ENCODE results near the gene APBA1. TPM values are rescaled to one million over a fixed set of nuclear protein-coding genes. Genes with fewer than 3 reads are reported as not detected.
"Not testable (repeated sequence)": the region's sequence is repeated elsewhere in the genome, so short reads cannot be mapped to it uniquely, and the experiment has no call there.

APBA1 gene
- total RNA-seq, 2 donors from 2014 or later, result 8.9 to 9.2 TPM

- no peak for DNase-seq (ENCODE audit: low spot score)
- intact Hi-C loops (cut with DNase I), result no loop called here
These were observed 206.7 kb downstream of the APBA1 start for GRCh38 chr9:69465473-69465872.

GRCh38 chr9:69463497-69464068 is 208.6 kb downstream of the APBA1 start:
- DNase-seq (ENCODE audit: low spot score), result no peak
- intact Hi-C loops (cut with DNase I), result no loop called here

- no peak for DNase-seq (ENCODE audit: low spot score)
- intact Hi-C loops (cut with DNase I), result no loop called here
These were observed 209.8 kb downstream of the APBA1 start for GRCh38 chr9:69462394-69462793.

GRCh38 chr9:69461103-69461887 is 210.9 kb downstream of the APBA1 start:
- DNase-seq (ENCODE audit: low spot score), result no peak
- intact Hi-C loops (cut with DNase I), result no loop called here

- DNase-seq (ENCODE audit: low spot score), result no peak
- intact Hi-C loops (cut with DNase I), result no loop called here
These were observed 212.2 kb downstream of the APBA1 start for GRCh38 chr9:69460012-69460411.

GRCh38 chr9:69458176-69458575 is 214.0 kb downstream of the APBA1 start:
- intact Hi-C loops (cut with DNase I), result no loop called here
- DNase-seq (ENCODE audit: low spot score), result no peak

GRCh38 chr9:69456201-69456600 is 216.0 kb downstream of the APBA1 start:
- intact Hi-C loops (cut with DNase I), result no loop called here
- no peak for DNase-seq (ENCODE audit: low spot score)

GRCh38 chr9:69455311-69455710 is 216.9 kb downstream of the APBA1 start:
- DNase-seq (ENCODE audit: low spot score), result no peak
- intact Hi-C loops (cut with DNase I), result no loop called here

- DNase-seq (ENCODE audit: low spot score), result no peak
- intact Hi-C loops (cut with DNase I), result no loop called here
These were observed 217.8 kb downstream of the APBA1 start for GRCh38 chr9:69454321-69454720.

- intact Hi-C loops (cut with DNase I), result no loop called here
- DNase-seq (ENCODE audit: low spot score), result no peak
These were observed 218.4 kb downstream of the APBA1 start for GRCh38 chr9:69453746-69454145.

- DNase-seq (ENCODE audit: low spot score), result no peak
- intact Hi-C loops (cut with DNase I), result no loop called here
These were observed 219.9 kb downstream of the APBA1 start for GRCh38 chr9:69452110-69452782.

- no peak for DNase-seq (ENCODE audit: low spot score)
- intact Hi-C loops (cut with DNase I), result no loop called here
These were observed 225.7 kb downstream of the APBA1 start for GRCh38 chr9:69446496-69446895.

GRCh38 chr9:69445251-69445650 is 226.9 kb downstream of the APBA1 start:
- DNase-seq (ENCODE audit: low spot score), result no peak
- intact Hi-C loops (cut with DNase I), result no loop called here

- intact Hi-C loops (cut with DNase I), result no loop called here
- no peak for DNase-seq (ENCODE audit: low spot score)
These were observed 227.4 kb downstream of the APBA1 start for GRCh38 chr9:69444791-69445190.

GRCh38 chr9:69444021-69444420 is 228.2 kb downstream of the APBA1 start:
- intact Hi-C loops (cut with DNase I), result no loop called here
- no peak for DNase-seq (ENCODE audit: low spot score)

- DNase-seq (ENCODE audit: low spot score), result no peak
These were observed 229.0 kb downstream of the APBA1 start for GRCh38 chr9:69443178-69443577.

GRCh38 chr9:69442486-69442885 is 229.7 kb downstream of the APBA1 start:
- intact Hi-C loops (cut with DNase I), result no loop called here
- DNase-seq (ENCODE audit: low spot score), result no peak

More at GRCh38 chr9:69443178-69443577, 229.0 kb downstream of the APBA1 start:
- intact Hi-C loops (cut with DNase I), result no loop called here

GRCh38 chr9:69440254-69440955 is 231.8 kb downstream of the APBA1 start:
- intact Hi-C loops (cut with DNase I); DNase-seq (ENCODE audit: low spot score): not testable (repeated sequence)

- intact Hi-C loops (cut with DNase I), result loop anchor here in 1 of 2 donors (10.0 kb wide), 1 partner anchor 795 kb away; no protein-coding TSS in a partner anchor
- not testable (repeated sequence) for DNase-seq (ENCODE audit: low spot score)
These were observed 232.5 kb downstream of the APBA1 start for GRCh38 chr9:69439654-69440053.

- intact Hi-C loops (cut with DNase I), result loop anchor here in 1 of 2 donors (10.0 kb wide), 1 partner anchor 801 kb away; no protein-coding TSS in a partner anchor
- DNase-seq (ENCODE audit: low spot score), result no peak
These were observed 238.2 kb downstream of the APBA1 start for GRCh38 chr9:69433968-69434367.

Data from posterior vena cava (tissue), 2 donors.